ENCODE measurements around the gene KCNQ5.
A peak's percentile ranks its signal among the peaks of the same experiment; 100 is the strongest.
"Not testable (repeated sequence)": the region's sequence is repeated elsewhere in the genome, so short reads cannot be mapped to it uniquely, and the experiment has no call there.

Gene KCNQ5

GRCh38 chr6:73176057-73176456 is 554.2 kb downstream of the KCNQ5 start:
- no peak for DNase-seq (ENCODE audit: low read depth, low spot score)

DNA sequence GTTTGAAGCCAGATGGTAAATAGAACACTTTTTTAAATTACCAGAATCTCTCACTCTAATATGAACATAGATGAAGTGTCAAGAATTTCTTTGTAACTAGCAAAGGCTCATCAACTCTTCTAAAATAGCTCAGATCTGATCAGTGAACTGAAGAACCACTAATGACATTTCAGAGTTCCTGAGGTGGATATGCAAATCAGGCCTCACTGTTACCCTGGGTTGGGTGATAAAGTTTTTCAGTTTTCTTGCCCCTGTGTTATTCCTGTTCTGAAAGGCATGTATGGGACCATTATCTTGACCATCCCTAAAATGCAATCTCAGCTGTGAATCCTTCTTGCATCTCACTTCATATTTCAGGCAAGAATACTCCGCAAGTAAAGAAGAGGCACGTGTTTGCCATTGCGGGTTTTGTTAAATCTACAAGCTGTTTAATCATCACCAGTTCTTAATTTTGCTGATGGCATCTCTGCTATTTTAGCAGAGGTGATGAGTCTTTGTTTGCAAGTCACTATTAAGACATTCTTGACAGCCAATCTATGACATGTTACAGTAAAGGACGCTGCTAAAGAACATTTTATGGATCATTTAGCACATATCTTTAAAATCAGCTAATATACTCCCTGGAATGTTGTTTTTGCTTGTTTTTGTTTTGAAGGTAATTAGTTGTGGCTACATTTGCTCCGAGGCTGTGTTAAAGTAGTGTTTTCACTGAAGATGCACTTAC is 555.5 kb downstream of the KCNQ5 start:
- DNase-seq (ENCODE audit: low read depth, low spot score) = no peak

DNA sequence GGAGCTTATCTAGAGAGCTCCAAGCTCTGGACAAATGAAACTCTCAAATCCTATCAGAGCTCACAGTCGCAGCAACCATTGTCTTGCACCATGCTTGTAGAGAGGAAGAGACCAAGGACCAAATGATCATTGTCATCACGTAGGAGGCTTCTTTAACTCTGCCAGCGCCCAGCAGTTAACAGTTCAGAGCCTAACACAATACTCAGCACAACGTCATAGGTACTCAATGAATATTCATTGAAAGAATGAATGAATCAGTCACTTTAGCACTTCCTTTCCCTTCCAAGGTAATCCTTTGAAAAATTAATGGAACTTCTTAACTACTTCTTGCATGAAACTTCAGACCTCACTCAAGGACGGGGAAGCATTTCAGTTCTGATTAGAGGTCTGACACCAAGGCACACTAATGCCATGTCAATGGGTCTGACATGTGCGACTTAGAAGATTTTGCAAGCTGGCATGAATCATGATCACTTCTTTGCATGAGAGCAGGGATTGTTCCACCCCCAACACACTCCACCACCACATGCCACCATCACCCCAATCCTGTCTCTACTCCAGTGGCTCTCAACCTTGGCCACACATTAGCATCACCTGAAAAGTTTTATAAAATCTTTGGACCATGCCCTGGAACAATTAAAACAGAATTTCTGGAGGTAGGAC is 558.3 kb downstream of the KCNQ5 start:
- DNase-seq (ENCODE audit: low read depth, low spot score) = no peak

- no peak for DNase-seq (ENCODE audit: low read depth, low spot score)
Measured at GRCh38 chr6:73180763-73181619, 559.1 kb downstream of the KCNQ5 start.

- DNase-seq (ENCODE audit: low read depth, low spot score) = no peak
Measured at GRCh38 chr6:73182021-73182607, 560.2 kb downstream of the KCNQ5 start.

GRCh38 chr6:73193302-73193701 is 571.4 kb downstream of the KCNQ5 start:
- not testable (repeated sequence) for DNase-seq (ENCODE audit: low read depth, low spot score)

GRCh38 chr6:73194744-73195143 is 572.9 kb downstream of the KCNQ5 start:
- no peak for DNase-seq (ENCODE audit: low read depth, low spot score)

DNA sequence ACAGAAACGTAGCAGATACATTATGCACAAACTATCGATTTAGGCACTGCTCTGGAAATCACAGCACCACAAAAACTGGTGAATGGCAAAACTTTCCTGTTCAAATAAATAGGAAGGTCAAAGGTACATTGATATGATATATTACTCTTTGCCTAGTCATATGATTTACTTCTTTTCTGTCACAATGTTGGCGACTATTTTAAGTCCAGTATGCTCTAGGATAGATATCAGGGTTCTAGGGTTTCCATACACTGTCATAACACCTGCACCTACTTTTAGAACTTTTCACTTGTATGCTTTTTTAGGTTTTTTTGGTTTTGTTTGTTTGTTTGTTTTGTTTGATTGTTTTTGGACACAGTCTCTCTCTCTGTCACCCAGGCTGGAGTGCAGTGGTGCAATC is 578.4 kb downstream of the KCNQ5 start:
- no peak for DNase-seq (ENCODE audit: low read depth, low spot score)

GRCh38 chr6:73200735-73201134 is 578.9 kb downstream of the KCNQ5 start:
- no peak for DNase-seq (ENCODE audit: low read depth, low spot score)

DNA sequence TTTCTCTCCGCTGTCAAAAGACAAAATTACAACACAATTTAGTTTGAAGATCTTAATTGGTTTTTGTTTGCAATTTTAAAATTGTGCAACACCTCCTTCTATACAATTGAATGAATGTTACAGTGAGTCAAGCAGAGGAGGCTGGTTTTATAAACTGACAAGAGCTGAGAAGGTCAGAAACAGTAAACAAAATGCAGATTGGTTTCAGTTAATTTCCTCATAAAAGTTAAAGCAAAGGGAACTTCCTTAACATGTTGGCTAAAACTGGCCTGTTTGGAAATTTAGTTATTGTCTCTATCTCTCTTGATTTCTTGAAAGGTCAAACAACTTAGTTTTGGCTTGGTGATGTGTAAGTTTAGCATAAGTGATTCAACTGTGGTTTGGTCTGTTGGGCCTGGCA is 581.2 kb downstream of the KCNQ5 start:
- no peak for DNase-seq (ENCODE audit: low read depth, low spot score)

DNA sequence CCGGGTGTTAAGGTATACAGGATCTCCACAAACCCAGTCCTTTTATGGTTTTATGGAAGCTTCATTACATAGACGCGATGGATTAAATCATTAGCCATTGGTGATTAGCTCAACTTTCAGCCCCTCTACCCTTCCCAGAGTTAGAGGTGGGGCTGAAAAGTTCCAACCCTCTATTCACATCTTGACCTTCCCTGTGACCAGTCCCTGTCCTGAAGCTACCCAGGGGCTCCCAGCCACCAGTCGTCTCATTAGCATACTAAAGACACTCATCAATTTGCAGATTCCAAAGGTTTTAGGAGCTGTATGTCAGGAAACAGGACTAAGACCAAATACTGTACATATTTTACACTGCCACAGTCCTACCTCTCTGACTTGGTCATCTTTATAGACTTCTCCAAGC is 582.4 kb downstream of the KCNQ5 start:
- peak; percentile 28 for DNase-seq (ENCODE audit: low read depth, low spot score)

DNA sequence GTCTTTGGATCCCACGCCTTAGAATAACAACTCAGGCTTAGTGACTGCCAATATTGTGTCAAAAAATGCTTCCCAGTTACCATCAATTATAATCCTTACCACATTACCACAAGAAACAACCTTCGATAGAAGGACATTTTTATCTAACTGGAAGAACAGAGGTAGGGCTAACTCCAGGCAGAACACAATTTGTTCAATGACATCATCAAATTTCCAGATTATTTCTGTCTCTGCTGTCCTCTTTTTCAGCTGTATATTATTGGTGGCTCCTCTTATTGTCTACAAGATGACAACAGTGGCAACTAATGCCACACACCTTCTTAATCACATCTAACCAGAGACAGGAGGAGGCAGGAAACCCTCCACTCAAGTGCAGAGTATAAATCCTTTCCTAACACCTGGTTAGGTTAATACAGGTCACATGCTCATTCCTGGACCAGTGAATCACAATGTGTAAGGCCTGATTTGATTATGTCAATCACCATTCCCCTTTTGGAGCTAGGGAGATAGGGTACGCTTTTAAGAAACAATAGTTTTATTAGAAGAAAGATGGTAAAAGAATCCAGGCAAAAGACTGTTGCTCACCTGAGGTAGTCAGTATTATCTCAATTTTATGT is 585.5 kb downstream of the KCNQ5 start:
- no peak for DNase-seq (ENCODE audit: low read depth, low spot score)

DNA sequence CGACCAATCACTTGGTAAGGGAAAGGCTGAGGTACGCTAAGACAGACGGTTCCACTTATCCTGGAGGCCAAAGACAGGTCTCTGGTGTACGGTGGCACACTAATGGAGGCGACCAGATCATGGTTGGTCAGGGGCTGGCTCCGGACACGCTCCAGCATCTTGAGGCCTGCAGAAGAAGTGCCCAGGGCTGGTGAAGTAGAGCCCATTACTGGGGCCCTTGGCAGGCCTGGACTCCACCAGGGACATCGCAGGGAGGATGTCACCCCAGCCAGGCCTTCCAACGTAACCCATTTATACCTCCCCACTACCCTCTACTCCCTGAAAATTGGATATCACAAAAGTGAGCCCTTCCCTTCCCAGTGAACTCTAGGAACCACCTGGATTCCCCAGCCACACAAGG is 587.3 kb downstream of the KCNQ5 start:
- DNase-seq (ENCODE audit: low read depth, low spot score) = no peak

GRCh38 chr6:73216859-73217258 is 595.0 kb downstream of the KCNQ5 start:
- DNase-seq (ENCODE audit: low read depth, low spot score) = no peak

DNA sequence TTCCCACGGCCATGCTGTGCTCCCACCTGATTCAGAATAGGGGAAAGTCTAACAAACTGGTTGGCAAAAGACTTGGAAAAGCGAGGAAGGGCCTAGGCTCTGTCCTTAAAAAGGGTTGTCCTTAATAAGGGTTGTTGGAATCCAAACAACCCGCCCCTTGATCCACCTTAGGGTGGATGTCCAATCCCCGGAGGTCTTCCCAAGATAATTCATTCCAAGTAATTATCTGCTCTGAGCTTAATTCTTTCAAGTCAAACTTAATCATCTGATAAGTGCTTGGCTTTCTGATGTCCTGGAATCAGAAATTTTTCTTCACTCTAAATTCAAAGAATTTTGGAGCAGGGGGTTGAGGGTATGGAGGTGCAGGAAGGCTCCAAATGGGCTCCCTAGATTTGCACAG is 603.5 kb downstream of the KCNQ5 start, which contains the start of gene KHDC1L:
Gene KHDC1L, minus strand, starts transcription at position 101 of the 400 bp plus-strand sequence. Its CDS starts 88 bp downstream, at position 13.
- DNase-seq (ENCODE audit: low read depth, low spot score) = no peak

GRCh38 chr6:73227606-73228255 is 605.9 kb downstream of the KCNQ5 start:
- DNase-seq (ENCODE audit: low read depth, low spot score) = no peak

DNA sequence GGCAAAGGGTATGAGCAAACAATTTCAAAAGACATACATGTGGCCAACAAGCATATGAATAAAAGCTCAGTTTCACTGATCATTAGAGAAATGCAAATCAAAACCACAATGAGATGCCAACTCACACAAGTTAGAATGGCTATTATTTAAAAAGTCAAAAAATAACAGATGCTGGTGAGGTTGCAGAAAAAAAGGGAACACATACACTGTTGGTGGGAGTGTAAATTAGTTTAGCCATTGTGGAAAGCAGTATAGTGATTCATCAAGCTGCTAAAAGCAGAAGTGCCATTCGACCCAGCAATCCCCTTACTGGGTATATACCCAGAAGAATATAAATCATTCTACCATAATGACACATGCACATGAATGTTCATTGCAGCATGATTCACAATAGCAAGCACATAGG is 610.1 kb downstream of the KCNQ5 start:
- DNase-seq (ENCODE audit: low read depth, low spot score) = no peak

DNA sequence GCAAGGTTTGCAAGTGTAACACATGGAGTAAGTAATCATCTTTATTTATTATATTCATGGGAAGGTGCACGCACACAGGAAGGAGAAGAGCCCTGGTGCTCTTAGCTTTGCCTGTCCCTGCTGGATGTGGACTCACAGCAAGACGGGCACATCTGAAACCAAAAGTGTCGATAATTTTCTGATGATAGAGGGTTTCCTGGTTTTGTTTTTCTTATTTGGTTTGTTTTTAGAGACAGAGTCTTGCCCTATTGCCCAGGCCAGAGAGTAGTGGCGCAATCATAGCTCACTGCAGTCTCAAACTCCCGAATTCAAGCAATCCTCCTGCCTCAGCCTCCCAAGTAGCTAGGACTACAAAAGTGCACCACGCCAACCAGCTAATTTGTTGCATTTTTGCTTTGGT is 611.2 kb downstream of the KCNQ5 start:
- no peak for DNase-seq (ENCODE audit: low read depth, low spot score)

GRCh38 chr6:73233971-73234370 is 612.1 kb downstream of the KCNQ5 start:
- DNase-seq (ENCODE audit: low read depth, low spot score) = not testable (repeated sequence)

DNA sequence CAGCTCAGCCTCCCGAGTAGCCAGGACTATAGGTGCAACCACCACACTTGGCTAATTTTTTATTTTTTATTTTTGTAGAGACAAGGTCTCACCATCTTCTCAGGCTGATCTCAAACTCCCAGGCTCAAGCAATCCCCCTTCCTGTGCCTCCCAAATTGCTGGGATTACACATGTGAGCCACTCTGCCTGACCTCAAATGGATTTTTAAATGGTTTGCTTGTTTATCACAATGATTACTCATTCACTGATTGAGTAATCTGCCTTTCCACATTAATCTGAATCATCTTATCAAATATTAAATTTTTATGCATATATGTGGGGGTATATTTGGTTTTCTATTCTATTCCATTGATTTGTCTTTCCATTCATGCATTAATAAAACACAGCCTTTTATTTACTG is 612.9 kb downstream of the KCNQ5 start:
- DNase-seq (ENCODE audit: low read depth, low spot score) = no peak

DNA sequence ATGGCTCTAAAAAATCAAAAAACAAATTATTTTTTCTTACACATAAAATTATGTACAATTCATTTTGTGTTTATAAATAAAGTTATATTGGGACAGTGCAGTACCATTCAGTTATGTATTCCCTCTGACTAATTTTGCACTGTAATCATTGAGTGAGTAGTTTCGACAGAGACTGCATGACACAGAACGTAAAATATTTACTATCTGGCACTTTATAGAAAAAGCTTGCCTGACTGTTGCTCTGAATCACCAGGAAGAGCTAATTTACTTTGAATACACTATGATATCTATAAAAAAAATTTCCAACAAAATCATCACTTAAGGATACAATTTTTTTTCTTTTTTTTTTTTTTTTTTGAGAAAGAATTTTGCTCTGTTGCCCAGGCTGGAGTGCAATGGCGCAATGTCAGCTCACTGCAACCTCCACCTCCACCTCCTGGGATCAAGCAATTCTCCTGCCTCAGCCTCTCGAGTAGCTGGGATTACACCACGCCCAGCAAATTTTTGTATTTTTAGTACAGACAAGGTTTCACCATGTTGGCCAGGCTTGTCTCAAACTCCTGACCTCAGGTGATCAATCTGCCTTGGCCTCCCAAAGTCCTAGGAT is 614.4 kb downstream of the KCNQ5 start:
- no peak for DNase-seq (ENCODE audit: low read depth, low spot score)

Data from ELF-1 (cell line).